Astrocyte of the cerebellum (primary cell): Measurements from ENCODE around the gene ENTPD2.

ENCODE experiments used
- DNase-seq: peaks from one replicate; pipeline ENCODE4 v3.0.0-alpha.2; 2011; ENCODE audit warnings: low read depth
- H3K4me3 ChIP-seq: 2 replicates; pipeline ENCODE4 v1.5.1; 2011; ENCODE audit warnings: mild to moderate bottlenecking, low read depth, low read length, moderate library complexity
- CTCF ChIP-seq: IDR thresholded peaks from 2 replicates; pipeline ENCODE4 v1.5.1; 2012; ENCODE audit warnings: low read length, low read depth, moderate library complexity, mild to moderate bottlenecking; ENCODE audit errors: missing control alignments
- in situ Hi-C: cut with HindIII; loops from 2 replicates; pipeline ENCODE4 v1.10.0; 2017; ENCODE audit warnings: low sequenced_read_pairs

ENTPD2 gene

GRCh38 chr9:137017791-137018497, 35.9 kb downstream of the ENTPD2 start:
- no peak for TF ChIP-seq CTCF
- no peak overlapping the region for H3K4me3 ChIP-seq
- in situ Hi-C loops: no loop called here
- no peak for DNase-seq

GRCh38 chr9:137017071-137017470, 36.8 kb downstream of the ENTPD2 start:
- in situ Hi-C loops: no loop called here
- no peak for TF ChIP-seq CTCF
- DNase-seq: no peak
- no peak overlapping the region for H3K4me3 ChIP-seq

GRCh38 chr9:137016436-137016835, 37.4 kb downstream of the ENTPD2 start:
- in situ Hi-C loops: no loop called here
- no peak for TF ChIP-seq CTCF
- no peak for DNase-seq
- no peak overlapping the region for H3K4me3 ChIP-seq

GRCh38 chr9:137015976-137016375, 37.9 kb downstream of the ENTPD2 start:
- DNase-seq: no peak
- no peak for TF ChIP-seq CTCF
- H3K4me3 ChIP-seq: no peak overlapping the region
- in situ Hi-C loops: no loop called here

GRCh38 chr9:137015540-137015930, 38.3 kb downstream of the ENTPD2 start:
- in situ Hi-C loops: no loop called here
- DNase-seq: no peak
- no peak for TF ChIP-seq CTCF
- no peak overlapping the region for H3K4me3 ChIP-seq

GRCh38 chr9:137014776-137015539, 38.9 kb downstream of the ENTPD2 start:
- no peak overlapping the region for H3K4me3 ChIP-seq
- DNase-seq: no peak
- in situ Hi-C loops: no loop called here
- TF ChIP-seq CTCF: no peak
